Tibial nerve (tissue), 4 donors: ENCODE data around the gene L3MBTL4.

Source experiments
- EP300 ChIP-seq, 2 donors: sonication (generic); formaldehyde crosslinking; IDR thresholded peaks; one replicate each; pipeline ENCODE4 v1.6.1; 2017; ENCODE audit warnings: antibody characterized with exemption in 2 of 2, mild to moderate bottlenecking in 1 of 2
- TF ChIP-seq, protein P1 (sequence below), 5 experiments: fragments of 200-600 bp in 3 of 5; fragments of 450-650 bp in 2 of 5; sonication (generic) in 3 of 5; IDR thresholded peaks; one replicate each; pipeline ENCODE4 v1.5.1; 2016 to 2019; ENCODE audit warnings: antibody characterized with exemption in 5 of 5, mild to moderate bottlenecking in 3 of 5, moderate library complexity in 2 of 5

DNA sequence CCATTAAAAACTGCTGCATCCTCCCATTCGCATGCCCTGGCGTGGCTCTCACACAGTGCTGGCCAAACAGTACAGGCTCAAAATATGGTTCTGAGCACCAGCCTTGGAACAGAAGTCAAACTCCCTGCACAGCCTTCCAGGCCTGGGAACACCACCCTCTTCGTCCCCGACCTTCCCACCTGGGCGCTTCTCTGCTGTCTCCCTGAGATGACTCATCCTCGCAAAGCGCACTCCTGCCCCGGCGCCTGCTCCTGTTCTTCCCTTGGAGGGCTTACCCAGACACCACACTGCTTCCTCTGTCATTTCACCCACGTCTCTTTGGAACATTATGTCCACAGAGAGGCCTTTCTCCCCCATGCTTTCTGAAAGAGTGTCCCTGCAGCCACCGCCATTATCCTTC is 172.7 kb downstream of the L3MBTL4 start:
- TF ChIP-seq, protein P1, sequence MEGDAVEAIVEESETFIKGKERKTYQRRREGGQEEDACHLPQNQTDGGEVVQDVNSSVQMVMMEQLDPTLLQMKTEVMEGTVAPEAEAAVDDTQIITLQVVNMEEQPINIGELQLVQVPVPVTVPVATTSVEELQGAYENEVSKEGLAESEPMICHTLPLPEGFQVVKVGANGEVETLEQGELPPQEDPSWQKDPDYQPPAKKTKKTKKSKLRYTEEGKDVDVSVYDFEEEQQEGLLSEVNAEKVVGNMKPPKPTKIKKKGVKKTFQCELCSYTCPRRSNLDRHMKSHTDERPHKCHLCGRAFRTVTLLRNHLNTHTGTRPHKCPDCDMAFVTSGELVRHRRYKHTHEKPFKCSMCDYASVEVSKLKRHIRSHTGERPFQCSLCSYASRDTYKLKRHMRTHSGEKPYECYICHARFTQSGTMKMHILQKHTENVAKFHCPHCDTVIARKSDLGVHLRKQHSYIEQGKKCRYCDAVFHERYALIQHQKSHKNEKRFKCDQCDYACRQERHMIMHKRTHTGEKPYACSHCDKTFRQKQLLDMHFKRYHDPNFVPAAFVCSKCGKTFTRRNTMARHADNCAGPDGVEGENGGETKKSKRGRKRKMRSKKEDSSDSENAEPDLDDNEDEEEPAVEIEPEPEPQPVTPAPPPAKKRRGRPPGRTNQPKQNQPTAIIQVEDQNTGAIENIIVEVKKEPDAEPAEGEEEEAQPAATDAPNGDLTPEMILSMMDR (IDR thresholded peaks at IDR 0.05): no peak
- TF ChIP-seq EP300 (IDR thresholded peaks at IDR 0.05): no peak
